CD1c-positive myeloid dendritic cell (primary cell): ENCODE results near the gene MAN1B1.
A peak's percentile ranks its signal among the peaks of the same experiment; 100 is the strongest.

ENCODE experiments used
- DNase-seq: peaks from one replicate; pipeline ENCODE4 v3.0.0-alpha.2; 2016; ENCODE audit errors: extremely low spot score

MAN1B1 gene

GRCh38 chr9:137086531-137087408 is at the start of gene MAN1B1:
TSS of gene MAN1B1 (plus strand) at chr9:137086985. CDS start at chr9:137087000, 15 bp downstream.
- peak; percentile 100 for DNase-seq

GRCh38 chr9:137037035-137037434 is 49.8 kb upstream of the MAN1B1 start:
- DNase-seq = no peak

GRCh38 chr9:137037483-137037882 is 49.3 kb upstream of the MAN1B1 start:
- no peak for DNase-seq

GRCh38 chr9:137038916-137039315 is 47.9 kb upstream of the MAN1B1 start:
- no peak for DNase-seq

- no peak for DNase-seq
Measured at GRCh38 chr9:137039611-137040366, 47.0 kb upstream of the MAN1B1 start.

GRCh38 chr9:137040568-137040967 is 46.2 kb upstream of the MAN1B1 start:
- DNase-seq = no peak

- no peak for DNase-seq
Measured at GRCh38 chr9:137041124-137041523, 45.7 kb upstream of the MAN1B1 start.

- no peak for DNase-seq
Measured at GRCh38 chr9:137042751-137043727, 43.7 kb upstream of the MAN1B1 start.

- no peak for DNase-seq
Measured at GRCh38 chr9:137044037-137044436, 42.7 kb upstream of the MAN1B1 start.

- DNase-seq = peak; percentile 16
Measured at GRCh38 chr9:137044502-137045177, 42.1 kb upstream of the MAN1B1 start.

GRCh38 chr9:137045294-137046087 is 41.3 kb upstream of the MAN1B1 start:
- DNase-seq = no peak

- DNase-seq = peak; percentile 82
Measured at GRCh38 chr9:137046088-137046787, 40.5 kb upstream of the MAN1B1 start, which contains the start of gene NPDC1. TSS of gene NPDC1 (minus strand) at chr9:137046177. CDS start at chr9:137045989, 188 bp downstream.

- no peak for DNase-seq
Measured at GRCh38 chr9:137048655-137049543, 37.9 kb upstream of the MAN1B1 start.

GRCh38 chr9:137049544-137050449 is 37.0 kb upstream of the MAN1B1 start:
- peak; percentile 59 for DNase-seq

GRCh38 chr9:137050570-137050969 is 36.2 kb upstream of the MAN1B1 start:
- DNase-seq = no peak

GRCh38 chr9:137051145-137051724 is 35.5 kb upstream of the MAN1B1 start:
- no peak for DNase-seq

GRCh38 chr9:137052293-137052692 is 34.5 kb upstream of the MAN1B1 start:
- DNase-seq = no peak
